Measurements from ENCODE around the gene APOF.

The APOF gene

GRCh38 chr12:56315622-56316473 lies 46.8 kb downstream of the APOF start, which contains the start of gene CNPY2:
Gene CNPY2 (minus strand): TSS chr12:56315988. CDS start chr12:56315217, 771 bp downstream.
- H3F3A ChIP-seq (ENCODE audit: control insufficient read depth, insufficient read depth): 0 out of 2 replicates have a peak, but pooled peaks cover 6% of the 10 kb centered on the region
- no peaks in the 10 kb centered on the region for H3K9me2 ChIP-seq (replicated peaks; ENCODE audit: control insufficient read depth, low read length)
- H3K36me3 ChIP-seq (ENCODE audit: control insufficient read depth, low read length): peaks cover 54% of the 10 kb centered on the region
- H4K20me1 ChIP-seq (ENCODE audit: control insufficient read depth, insufficient read depth, low read depth, low read length): no peaks in the 10 kb centered on the region
- TF ChIP-seq EZH2phosphoT487 (IDR thresholded peaks at IDR 0.05; ENCODE audit: borderline replicate concordance, low read length) (no peak), CTCF (IDR thresholded peaks at IDR 0.05; ENCODE audit: low read depth, low read length, poor library complexity, severe bottlenecking) (peak; percentile 35)
- H3K4me3 ChIP-seq (ENCODE audit: low read length): peak within 1 kb of the TSS; percentile 99
- H3K27ac ChIP-seq (ENCODE audit: low read depth, low read length): peak within 1 kb of the TSS; percentile 66
- peaks cover 20% of the 10 kb centered on the region for H3K4me1 ChIP-seq (ENCODE audit: control insufficient read depth, low read length)
- H3K27me3 ChIP-seq (ENCODE audit: control insufficient read depth, low read length): no peaks in the 10 kb centered on the region
- no peaks in the 10 kb centered on the region for H3K9me3 ChIP-seq (ENCODE audit: control insufficient read depth, insufficient read depth, low read length)
- peaks cover 26% of the 10 kb centered on the region for H3K79me2 ChIP-seq (ENCODE audit: control insufficient read depth, low read length)
- H3K4me2 ChIP-seq (ENCODE audit: low read length): peak within 1 kb of the TSS; percentile 96

GRCh38 chr12:56315249-56315621 lies 47.4 kb downstream of the APOF start:
- Histone ChIP-seq H3K79me2 (ENCODE audit: control insufficient read depth, low read length) (peaks cover 26% of the 10 kb centered on the region), H3K4me2 (ENCODE audit: low read length) (peak overlapping the region; percentile 96), H4K20me1 (ENCODE audit: control insufficient read depth, insufficient read depth, low read depth, low read length) (no peaks in the 10 kb centered on the region), H3K27me3 (ENCODE audit: control insufficient read depth, low read length) (no peaks in the 10 kb centered on the region), H3K9me3 (ENCODE audit: control insufficient read depth, insufficient read depth, low read length) (no peaks in the 10 kb centered on the region), H3K36me3 (ENCODE audit: control insufficient read depth, low read length) (peaks cover 60% of the 10 kb centered on the region), H3K27ac (ENCODE audit: low read depth, low read length) (peak overlapping the region; percentile 66), H3K9me2 (replicated peaks; ENCODE audit: control insufficient read depth, low read length) (no peaks in the 10 kb centered on the region), H3F3A (ENCODE audit: control insufficient read depth, insufficient read depth) (0 out of 2 replicates have a peak, but pooled peaks cover 6% of the 10 kb centered on the region), H3K4me3 (ENCODE audit: low read length) (peak overlapping the region; percentile 99), H3K4me1 (ENCODE audit: control insufficient read depth, low read length) (peaks cover 20% of the 10 kb centered on the region)
- TF ChIP-seq CTCF (IDR thresholded peaks at IDR 0.05; ENCODE audit: low read depth, low read length, poor library complexity, severe bottlenecking): no peak
- no peak for TF ChIP-seq EZH2phosphoT487 (IDR thresholded peaks at IDR 0.05; ENCODE audit: borderline replicate concordance, low read length)

GRCh38 chr12:56311003-56311402 lies 51.7 kb downstream of the APOF start:
- Histone ChIP-seq H3K4me3 (ENCODE audit: low read length) (no peak overlapping the region), H4K20me1 (ENCODE audit: control insufficient read depth, insufficient read depth, low read depth, low read length) (no peaks in the 10 kb centered on the region), H3K9me2 (replicated peaks; ENCODE audit: control insufficient read depth, low read length) (no peaks in the 10 kb centered on the region), H3K9me3 (ENCODE audit: control insufficient read depth, insufficient read depth, low read length) (no peaks in the 10 kb centered on the region), H3K4me1 (ENCODE audit: control insufficient read depth, low read length) (peaks cover 8% of the 10 kb centered on the region), H3K4me2 (ENCODE audit: low read length) (no peak overlapping the region), H3K79me2 (ENCODE audit: control insufficient read depth, low read length) (peaks cover 26% of the 10 kb centered on the region), H3K27ac (ENCODE audit: low read depth, low read length) (no peak overlapping the region), H3F3A (ENCODE audit: control insufficient read depth, insufficient read depth) (peaks cover under 1% of the 10 kb centered on the region; the same call in 1 of the 2 replicates), H3K27me3 (ENCODE audit: control insufficient read depth, low read length) (no peaks in the 10 kb centered on the region), H3K36me3 (ENCODE audit: control insufficient read depth, low read length) (peaks cover 53% of the 10 kb centered on the region)
- TF ChIP-seq EZH2phosphoT487 (IDR thresholded peaks at IDR 0.05; ENCODE audit: borderline replicate concordance, low read length) (no peak), CTCF (IDR thresholded peaks at IDR 0.05; ENCODE audit: low read depth, low read length, poor library complexity, severe bottlenecking) (no peak)
